HG02763 (cell line): ENCODE measurements around the gene MAB21L4.

ENCODE experiments used
- ATAC-seq: cut with Tn5 transposase; IDR thresholded peaks from one replicate; pipeline ENCODE4 v1.9.1; 2021; ENCODE audit warnings: mild to moderate bottlenecking, moderate library complexity; ENCODE audit not compliant: unreplicated experiment

MAB21L4 gene

GRCh38 chr2:240925568-240926515 is 29.9 kb upstream of the MAB21L4 start:
- ATAC-seq = no peak

GRCh38 chr2:240925191-240925567 is 29.2 kb upstream of the MAB21L4 start:
- no peak for ATAC-seq

GRCh38 chr2:240922982-240923537 is 27.1 kb upstream of the MAB21L4 start:
- no peak for ATAC-seq

GRCh38 chr2:240922245-240922981 is 26.5 kb upstream of the MAB21L4 start:
- no peak for ATAC-seq

GRCh38 chr2:240921995-240922244 is 26.0 kb upstream of the MAB21L4 start:
- no peak for ATAC-seq

GRCh38 chr2:240921311-240921994 is 25.5 kb upstream of the MAB21L4 start:
- no peak for ATAC-seq

GRCh38 chr2:240920783-240921231 is 24.9 kb upstream of the MAB21L4 start:
- ATAC-seq = no peak

- ATAC-seq = no peak
Observed at GRCh38 chr2:240919786-240920782, 24.1 kb upstream of the MAB21L4 start.

GRCh38 chr2:240919161-240919781 is 23.3 kb upstream of the MAB21L4 start:
- no peak for ATAC-seq

GRCh38 chr2:240918258-240919091 is 22.5 kb upstream of the MAB21L4 start:
- no peak for ATAC-seq

- no peak for ATAC-seq
Observed at GRCh38 chr2:240917684-240918257, 21.8 kb upstream of the MAB21L4 start.

GRCh38 chr2:240917009-240917683 is 21.2 kb upstream of the MAB21L4 start:
- no peak for ATAC-seq

- ATAC-seq = no peak
Observed at GRCh38 chr2:240916571-240917008, 20.6 kb upstream of the MAB21L4 start.

GRCh38 chr2:240915526-240916341 is 19.8 kb upstream of the MAB21L4 start:
- ATAC-seq = no peak

GRCh38 chr2:240914645-240915525 is 18.9 kb upstream of the MAB21L4 start:
- ATAC-seq = no peak
